ENCODE data around the gene MEF2D.

DNA sequence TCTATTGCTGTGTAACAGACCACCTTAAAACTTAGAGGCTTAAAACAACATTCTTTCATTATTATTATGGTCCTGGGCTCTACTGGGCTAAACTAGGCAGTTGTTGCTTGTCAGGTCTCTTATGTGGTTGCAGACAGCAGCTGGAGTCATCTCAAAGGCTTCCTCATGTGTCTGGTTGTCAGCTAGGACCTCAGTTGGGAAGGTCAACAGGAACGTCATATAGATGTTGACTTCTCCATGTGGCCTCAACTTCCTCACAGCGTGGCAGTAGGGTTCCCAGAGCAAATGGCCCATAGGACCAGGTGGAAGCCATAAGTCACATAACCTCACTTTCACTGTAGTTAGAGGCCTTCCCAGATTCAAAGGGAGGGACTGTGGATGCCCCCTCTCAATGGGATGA, 15.4 kb upstream of the MEF2D start:
- no peak for TF ChIP-seq POLR2A (IDR thresholded peaks at IDR 0.05)
- TF ChIP-seq, protein P1, sequence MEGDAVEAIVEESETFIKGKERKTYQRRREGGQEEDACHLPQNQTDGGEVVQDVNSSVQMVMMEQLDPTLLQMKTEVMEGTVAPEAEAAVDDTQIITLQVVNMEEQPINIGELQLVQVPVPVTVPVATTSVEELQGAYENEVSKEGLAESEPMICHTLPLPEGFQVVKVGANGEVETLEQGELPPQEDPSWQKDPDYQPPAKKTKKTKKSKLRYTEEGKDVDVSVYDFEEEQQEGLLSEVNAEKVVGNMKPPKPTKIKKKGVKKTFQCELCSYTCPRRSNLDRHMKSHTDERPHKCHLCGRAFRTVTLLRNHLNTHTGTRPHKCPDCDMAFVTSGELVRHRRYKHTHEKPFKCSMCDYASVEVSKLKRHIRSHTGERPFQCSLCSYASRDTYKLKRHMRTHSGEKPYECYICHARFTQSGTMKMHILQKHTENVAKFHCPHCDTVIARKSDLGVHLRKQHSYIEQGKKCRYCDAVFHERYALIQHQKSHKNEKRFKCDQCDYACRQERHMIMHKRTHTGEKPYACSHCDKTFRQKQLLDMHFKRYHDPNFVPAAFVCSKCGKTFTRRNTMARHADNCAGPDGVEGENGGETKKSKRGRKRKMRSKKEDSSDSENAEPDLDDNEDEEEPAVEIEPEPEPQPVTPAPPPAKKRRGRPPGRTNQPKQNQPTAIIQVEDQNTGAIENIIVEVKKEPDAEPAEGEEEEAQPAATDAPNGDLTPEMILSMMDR (IDR thresholded peaks at IDR 0.05) = no peak
